ENCODE data around the gene COTL1. TPM values are rescaled to one million over a fixed set of nuclear protein-coding genes. Genes with fewer than 3 reads are reported as not detected.

COTL1 gene
- total and polyA plus RNA-seq, 2 of the 13 experiments (the other 11 are each of a cell fraction or from before 2014, with no cell fraction given): 8.7 to 16.9 TPM

DNA sequence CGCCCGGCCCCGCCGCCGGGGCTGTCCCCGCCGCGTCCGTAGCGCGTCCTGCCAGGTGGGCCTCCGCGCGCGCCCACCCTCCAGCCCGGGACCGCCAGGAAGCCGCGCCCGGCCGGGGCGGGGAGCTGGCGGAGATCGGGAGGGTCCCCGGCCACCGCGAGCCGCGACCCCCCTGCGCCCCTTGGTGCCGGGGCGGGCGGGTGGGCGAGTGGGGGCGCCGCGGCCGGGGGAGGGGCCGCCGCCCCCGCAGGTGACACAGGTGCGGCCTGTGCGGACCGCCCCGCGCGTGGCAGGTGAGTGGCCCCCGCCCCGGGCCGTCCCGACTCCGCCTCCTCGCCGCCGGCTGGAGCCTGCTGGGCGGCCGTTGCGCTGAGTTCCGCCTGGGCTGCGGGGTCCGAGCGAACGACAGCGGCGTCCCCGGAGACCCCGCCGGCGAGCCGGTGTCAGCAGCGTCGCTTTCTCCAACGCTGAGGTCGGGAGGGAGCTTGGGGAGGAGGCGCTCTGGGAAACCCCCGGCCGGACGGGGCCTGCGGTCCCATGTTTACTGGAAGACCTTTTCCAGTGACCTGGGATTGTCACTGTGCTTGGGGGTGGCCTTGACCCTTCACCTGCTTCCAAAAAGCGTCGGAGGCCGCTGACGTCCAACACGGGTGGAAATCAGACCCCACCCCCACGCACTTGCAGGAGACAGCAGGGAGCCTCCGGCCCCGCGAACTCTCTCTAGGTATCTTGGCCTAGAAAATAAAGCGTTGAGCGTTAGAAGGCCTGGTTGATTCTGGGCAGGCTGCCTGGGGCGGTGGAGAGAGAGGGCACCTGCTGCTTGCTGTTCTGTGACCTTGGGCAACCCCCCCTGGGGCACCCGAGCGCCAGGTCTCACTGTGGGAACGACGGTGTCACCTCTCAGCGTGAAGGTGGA lies 31.0 kb upstream of the COTL1 start (continued):
- TF ChIP-seq ZNF207 (IDR thresholded peaks at IDR 0.05; ENCODE audit: borderline replicate concordance) (no peak), ZNF407 (CRISPR knock-in tag; IDR thresholded peaks at IDR 0.05; ENCODE audit: not compliant biosample characterization) (peak; percentile 57), ZNF883 (CRISPR knock-in tag; IDR thresholded peaks at IDR 0.05; ENCODE audit: not compliant biosample characterization) (peak; percentile 61), KDM6A (CRISPR knock-in tag; IDR thresholded peaks at IDR 0.05; ENCODE audit: low read depth) (no peak), ZNF562 (CRISPR knock-in tag; IDR thresholded peaks at IDR 0.05; ENCODE audit: borderline replicate concordance) (no peak), MXI1 (IDR thresholded peaks at IDR 0.05; ENCODE audit: borderline replicate concordance, low read depth, low read length) (no peak), RFX5 (IDR thresholded peaks at IDR 0.05; ENCODE audit: low read depth, low read length) (no peak), KAT2B (IDR thresholded peaks at IDR 0.05; ENCODE audit: borderline replicate concordance, low read depth, low read length) (no peak), ESRRA (CRISPR knock-in tag; IDR thresholded peaks at IDR 0.05; ENCODE audit: low read depth) (peak; percentile 36; the same call in 1 of the 2 replicates), ZNF724P (CRISPR knock-in tag; IDR thresholded peaks at IDR 0.05; ENCODE audit: borderline replicate concordance) (no peak; the same call in 1 of the 2 replicates)
- TF ChIP-seq, protein P1, sequence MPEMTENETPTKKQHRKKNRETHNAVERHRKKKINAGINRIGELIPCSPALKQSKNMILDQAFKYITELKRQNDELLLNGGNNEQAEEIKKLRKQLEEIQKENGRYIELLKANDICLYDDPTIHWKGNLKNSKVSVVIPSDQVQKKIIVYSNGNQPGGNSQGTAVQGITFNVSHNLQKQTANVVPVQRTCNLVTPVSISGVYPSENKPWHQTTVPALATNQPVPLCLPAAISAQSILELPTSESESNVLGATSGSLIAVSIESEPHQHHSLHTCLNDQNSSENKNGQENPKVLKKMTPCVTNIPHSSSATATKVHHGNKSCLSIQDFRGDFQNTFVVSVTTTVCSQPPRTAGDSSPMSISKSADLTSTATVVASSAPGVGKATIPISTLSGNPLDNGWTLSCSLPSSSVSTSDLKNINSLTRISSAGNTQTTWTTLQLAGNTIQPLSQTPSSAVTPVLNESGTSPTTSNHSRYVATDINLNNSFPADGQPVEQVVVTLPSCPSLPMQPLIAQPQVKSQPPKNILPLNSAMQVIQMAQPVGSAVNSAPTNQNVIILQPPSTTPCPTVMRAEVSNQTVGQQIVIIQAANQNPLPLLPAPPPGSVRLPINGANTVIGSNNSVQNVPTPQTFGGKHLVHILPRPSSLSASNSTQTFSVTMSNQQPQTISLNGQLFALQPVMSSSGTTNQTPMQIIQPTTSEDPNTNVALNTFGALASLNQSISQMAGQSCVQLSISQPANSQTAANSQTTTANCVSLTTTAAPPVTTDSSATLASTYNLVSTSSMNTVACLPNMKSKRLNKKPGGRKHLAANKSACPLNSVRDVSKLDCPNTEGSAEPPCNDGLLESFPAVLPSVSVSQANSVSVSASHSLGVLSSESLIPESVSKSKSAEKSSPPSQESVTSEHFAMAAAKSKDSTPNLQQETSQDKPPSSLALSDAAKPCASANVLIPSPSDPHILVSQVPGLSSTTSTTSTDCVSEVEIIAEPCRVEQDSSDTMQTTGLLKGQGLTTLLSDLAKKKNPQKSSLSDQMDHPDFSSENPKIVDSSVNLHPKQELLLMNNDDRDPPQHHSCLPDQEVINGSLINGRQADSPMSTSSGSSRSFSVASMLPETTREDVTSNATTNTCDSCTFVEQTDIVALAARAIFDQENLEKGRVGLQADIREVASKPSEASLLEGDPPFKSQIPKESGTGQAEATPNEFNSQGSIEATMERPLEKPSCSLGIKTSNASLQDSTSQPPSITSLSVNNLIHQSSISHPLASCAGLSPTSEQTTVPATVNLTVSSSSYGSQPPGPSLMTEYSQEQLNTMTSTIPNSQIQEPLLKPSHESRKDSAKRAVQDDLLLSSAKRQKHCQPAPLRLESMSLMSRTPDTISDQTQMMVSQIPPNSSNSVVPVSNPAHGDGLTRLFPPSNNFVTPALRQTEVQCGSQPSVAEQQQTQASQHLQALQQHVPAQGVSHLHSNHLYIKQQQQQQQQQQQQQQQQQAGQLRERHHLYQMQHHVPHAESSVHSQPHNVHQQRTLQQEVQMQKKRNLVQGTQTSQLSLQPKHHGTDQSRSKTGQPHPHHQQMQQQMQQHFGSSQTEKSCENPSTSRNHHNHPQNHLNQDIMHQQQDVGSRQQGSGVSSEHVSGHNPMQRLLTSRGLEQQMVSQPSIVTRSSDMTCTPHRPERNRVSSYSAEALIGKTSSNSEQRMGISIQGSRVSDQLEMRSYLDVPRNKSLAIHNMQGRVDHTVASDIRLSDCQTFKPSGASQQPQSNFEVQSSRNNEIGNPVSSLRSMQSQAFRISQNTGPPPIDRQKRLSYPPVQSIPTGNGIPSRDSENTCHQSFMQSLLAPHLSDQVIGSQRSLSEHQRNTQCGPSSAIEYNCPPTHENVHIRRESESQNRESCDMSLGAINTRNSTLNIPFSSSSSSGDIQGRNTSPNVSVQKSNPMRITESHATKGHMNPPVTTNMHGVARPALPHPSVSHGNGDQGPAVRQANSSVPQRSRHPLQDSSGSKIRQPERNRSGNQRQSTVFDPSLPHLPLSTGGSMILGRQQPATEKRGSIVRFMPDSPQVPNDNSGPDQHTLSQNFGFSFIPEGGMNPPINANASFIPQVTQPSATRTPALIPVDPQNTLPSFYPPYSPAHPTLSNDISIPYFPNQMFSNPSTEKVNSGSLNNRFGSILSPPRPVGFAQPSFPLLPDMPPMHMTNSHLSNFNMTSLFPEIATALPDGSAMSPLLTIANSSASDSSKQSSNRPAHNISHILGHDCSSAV (CRISPR knock-in tag; IDR thresholded peaks at IDR 0.05; ENCODE audit: borderline replicate concordance): no peak
